ENCODE measurements around the gene NUMBL.
"Not testable (repeated sequence)": the region's sequence is repeated elsewhere in the genome, so short reads cannot be mapped to it uniquely, and the experiment has no call there.

Gene NUMBL

GRCh38 chr19:40690050-40690692 is at the start of gene NUMBL:
NUMBL (minus strand) TSS chr19:40690651; CDS start chr19:40690483, 168 bp downstream.
- no peak for DNase-seq

DNA sequence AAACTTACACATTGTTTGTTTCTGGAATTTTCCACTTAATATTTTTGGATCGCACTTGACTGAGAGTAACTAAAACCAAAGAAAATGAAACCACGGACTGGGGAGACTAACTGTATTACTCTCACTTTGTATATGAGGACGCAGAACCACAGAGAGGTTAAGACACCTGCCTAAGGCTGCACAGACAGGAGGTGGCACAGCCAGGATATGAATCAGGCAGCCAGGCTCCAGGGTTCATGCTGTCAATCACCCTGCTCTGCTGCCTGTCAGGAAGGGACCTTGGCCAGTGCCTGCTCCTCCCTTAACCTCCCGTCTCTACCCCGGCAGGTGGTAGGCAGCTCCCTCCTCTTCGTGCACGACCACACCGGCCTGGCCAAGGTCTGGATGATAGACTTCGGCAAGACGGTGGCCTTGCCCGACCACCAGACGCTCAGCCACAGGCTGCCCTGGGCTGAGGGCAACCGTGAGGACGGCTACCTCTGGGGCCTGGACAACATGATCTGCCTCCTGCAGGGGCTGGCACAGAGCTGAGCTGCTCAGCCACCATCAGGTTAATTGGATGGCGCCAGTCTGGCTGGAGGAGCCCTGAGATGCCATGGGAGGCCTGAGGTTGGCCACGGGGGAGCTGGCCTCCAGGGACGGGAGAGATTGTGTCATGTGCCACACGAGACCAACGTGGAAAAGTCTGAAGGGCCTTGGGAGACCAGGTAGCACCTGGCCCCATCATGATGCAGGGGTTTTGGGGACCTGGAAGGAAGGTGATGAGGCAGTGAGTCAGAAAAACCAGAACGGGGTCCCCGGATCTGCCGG is 48.8 kb upstream of the NUMBL start:
- no peak for DNase-seq

GRCh38 chr19:40737102-40737644 is 46.7 kb upstream of the NUMBL start:
- DNase-seq = no peak

- DNase-seq = no peak
Measured at GRCh38 chr19:40736661-40737060, 46.2 kb upstream of the NUMBL start.

- no peak for DNase-seq
Measured at GRCh38 chr19:40735013-40735771, 44.7 kb upstream of the NUMBL start.

- DNase-seq = no peak
Measured at GRCh38 chr19:40733149-40733548, 42.7 kb upstream of the NUMBL start.

DNA sequence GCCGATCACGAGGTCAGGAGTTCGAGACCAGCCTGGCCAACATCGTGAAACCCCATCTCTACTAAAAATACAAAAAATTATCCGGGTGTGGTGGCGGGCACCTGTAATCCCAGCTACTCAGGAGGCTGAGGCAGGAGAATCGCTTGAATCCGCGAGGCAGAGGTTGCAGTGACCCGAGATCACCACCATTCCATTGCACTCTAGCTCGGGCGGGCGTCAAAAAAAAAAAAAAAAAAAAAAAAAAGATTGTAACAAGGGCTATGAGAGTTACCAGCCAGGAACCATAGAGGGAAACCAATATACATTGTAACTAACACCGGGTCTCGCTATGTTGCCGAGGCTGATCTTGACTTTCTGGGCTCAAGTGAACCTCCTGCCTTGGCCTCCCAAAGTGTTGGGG is 41.9 kb upstream of the NUMBL start:
- not testable (repeated sequence) for DNase-seq

GRCh38 chr19:40730065-40730464 is 39.6 kb upstream of the NUMBL start:
- DNase-seq = not testable (repeated sequence)

- no peak for DNase-seq
Measured at GRCh38 chr19:40726279-40726678, 35.8 kb upstream of the NUMBL start.

GRCh38 chr19:40724855-40725254 is 34.4 kb upstream of the NUMBL start:
- DNase-seq = no peak

- no peak for DNase-seq
Measured at GRCh38 chr19:40724315-40724714, 33.9 kb upstream of the NUMBL start.

GRCh38 chr19:40723661-40724254 is 33.3 kb upstream of the NUMBL start:
- DNase-seq = no peak

GRCh38 chr19:40721936-40722661 is 31.6 kb upstream of the NUMBL start:
- peak; percentile 4 for DNase-seq

GRCh38 chr19:40721140-40721486 is 30.7 kb upstream of the NUMBL start:
- DNase-seq = no peak

- DNase-seq = peak; percentile 65
Measured at GRCh38 chr19:40719414-40719894, 29.0 kb upstream of the NUMBL start.

GRCh38 chr19:40718774-40719391 is 28.4 kb upstream of the NUMBL start:
- DNase-seq = peak; percentile 65

GRCh38 chr19:40717880-40718773 is 27.7 kb upstream of the NUMBL start:
- DNase-seq = no peak

GRCh38 chr19:40717325-40717879 is 27.0 kb upstream of the NUMBL start:
- DNase-seq = peak; percentile 8

DNA sequence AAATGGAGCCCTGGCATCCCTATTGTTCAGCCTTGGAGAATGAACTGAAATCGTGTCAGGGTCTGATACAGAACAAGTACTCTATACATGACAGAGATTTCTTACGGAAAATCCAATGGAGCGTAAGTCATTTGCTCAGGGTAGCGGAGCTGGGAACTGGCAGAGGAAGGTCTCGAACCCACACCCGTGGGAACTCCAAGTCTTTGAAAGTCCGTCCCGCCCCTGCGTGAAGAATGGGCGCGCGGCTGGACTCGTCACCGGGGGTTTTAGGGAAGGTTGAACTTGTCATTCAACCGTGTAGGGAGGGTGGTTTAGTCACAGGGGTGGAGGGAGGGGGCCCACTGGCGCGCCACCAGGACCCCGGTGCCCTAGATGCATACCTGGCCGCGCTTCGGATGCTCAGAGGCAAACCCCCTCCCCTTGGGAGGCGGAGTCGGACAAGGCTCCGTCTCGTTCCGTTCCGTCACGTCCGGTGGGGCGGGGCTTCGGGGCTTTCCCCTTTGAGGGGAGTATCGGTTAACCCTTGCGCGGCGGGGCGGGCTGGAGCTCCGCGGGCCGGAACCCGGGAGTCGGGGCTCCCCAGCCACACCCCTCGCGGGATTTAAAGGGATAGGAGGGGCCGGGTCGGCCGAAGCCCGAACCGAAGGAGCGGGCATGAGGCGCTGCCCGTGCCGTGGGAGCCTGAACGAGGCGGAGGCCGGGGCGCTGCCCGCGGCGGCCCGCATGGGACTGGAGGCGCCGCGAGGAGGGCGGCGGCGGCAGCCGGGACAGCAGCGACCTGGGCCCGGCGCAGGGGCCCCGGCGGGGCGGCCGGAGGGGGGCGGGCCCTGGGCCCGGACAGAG is 26.3 kb upstream of the NUMBL start, which contains the start of the genes COQ8B and ITPKC:
Gene COQ8B, minus strand, starts transcription at position 405 of the 843 bp plus-strand sequence. CDS start 2,254 bp downstream, outside the sequence.
Gene ITPKC, plus strand, starts transcription at position 631 of the 843 bp plus-strand sequence. Its CDS starts 24 bp downstream, at position 655.
- DNase-seq = peak; percentile 90
